PC-9 (cell line): Measurements from ENCODE around the gene SIGLEC9.

Experiments used
- EZH2 ChIP-seq: fragments of 200-600 bp; sonication (generic); IDR thresholded peaks from 2 replicates; pipeline ENCODE4 v1.8.0; 2017; ENCODE audit warnings: antibody characterized with exemption, low read depth
- TF ChIP-seq, protein P1 (sequence below): fragments of 200-600 bp; sonication (generic); conservative IDR thresholded peaks from 2 replicates; pipeline ENCODE4 v1.6.1; 2017; ENCODE audit warnings: mixed run types, antibody characterized with exemption, mild to moderate bottlenecking, moderate library complexity

DNA sequence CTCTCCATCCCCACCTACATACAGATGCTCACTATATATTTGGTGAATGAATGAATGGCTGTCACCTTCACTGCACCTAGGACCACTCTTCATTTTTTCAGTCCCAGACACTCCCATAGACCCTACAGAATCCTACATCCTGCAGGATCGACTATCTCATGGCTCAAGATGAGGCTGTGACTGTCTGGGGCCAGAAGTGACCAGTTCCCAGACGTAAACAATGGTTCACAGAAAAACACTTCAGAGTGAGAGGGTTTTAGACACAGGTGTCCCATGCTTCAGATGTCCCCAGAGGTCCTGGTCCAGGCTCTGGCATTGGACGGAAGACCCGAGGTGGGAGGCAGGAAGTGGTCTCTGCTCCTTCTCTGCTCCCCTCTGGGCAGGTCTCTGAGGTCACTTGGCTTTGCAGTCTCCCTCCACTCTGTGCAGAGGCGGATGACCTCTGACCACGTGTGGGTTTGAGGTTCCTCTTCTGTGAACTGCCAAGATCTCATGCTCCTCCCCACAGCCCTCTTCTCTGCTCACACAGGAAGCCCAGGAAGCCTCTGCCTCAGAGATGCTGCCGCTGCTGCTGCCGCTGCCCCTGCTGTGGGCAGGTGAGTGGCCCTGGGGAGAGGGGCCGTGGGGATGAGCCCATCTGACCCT is 42.3 kb downstream of the SIGLEC9 start:
- TF ChIP-seq, protein P1, sequence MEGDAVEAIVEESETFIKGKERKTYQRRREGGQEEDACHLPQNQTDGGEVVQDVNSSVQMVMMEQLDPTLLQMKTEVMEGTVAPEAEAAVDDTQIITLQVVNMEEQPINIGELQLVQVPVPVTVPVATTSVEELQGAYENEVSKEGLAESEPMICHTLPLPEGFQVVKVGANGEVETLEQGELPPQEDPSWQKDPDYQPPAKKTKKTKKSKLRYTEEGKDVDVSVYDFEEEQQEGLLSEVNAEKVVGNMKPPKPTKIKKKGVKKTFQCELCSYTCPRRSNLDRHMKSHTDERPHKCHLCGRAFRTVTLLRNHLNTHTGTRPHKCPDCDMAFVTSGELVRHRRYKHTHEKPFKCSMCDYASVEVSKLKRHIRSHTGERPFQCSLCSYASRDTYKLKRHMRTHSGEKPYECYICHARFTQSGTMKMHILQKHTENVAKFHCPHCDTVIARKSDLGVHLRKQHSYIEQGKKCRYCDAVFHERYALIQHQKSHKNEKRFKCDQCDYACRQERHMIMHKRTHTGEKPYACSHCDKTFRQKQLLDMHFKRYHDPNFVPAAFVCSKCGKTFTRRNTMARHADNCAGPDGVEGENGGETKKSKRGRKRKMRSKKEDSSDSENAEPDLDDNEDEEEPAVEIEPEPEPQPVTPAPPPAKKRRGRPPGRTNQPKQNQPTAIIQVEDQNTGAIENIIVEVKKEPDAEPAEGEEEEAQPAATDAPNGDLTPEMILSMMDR = no peak
- no peak for TF ChIP-seq EZH2
